ENCODE results near the gene LMF1.

The LMF1 gene

DNA sequence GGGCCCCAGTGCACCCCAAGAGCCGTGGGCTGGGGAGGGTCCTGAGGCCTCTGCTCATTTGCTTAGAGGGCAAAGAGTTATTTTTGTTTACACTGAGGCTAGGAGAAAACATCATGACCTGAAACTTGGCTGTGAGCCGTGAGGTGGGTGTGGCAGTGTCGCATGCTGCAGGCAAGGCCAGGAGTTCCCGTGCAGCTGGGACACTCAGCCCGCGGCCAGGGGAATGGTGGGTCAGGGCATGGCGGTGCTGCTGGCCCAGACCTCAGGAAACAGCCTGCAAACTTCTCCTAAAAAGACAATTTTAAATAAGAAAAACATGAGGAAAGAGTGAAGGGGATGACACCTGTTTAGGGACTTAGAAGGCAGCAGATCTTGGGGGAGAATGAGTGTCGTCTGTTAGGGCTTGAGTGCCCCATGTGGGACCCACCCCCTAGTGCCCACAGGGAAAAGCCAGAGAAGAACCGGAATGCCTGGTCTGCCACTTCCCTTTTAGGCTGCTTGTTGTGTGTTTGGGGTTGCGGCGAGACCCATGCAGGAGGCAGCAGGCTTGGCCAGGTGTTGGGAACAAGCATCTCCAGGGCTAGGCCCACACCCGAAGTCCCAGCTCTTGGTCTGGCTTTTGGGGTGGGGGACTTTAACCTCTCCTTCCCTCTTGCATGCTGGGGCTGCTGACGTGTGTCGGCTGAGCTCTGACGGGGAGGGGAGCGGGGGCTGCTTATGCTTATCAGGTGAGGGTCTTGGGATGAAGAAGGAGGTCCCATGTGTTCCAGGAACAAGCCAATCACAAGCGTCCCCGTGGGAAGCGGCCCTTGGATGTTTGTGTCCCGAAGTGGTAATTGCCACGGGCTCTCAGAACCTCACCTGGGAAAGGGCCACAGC lies 89.3 kb downstream of the LMF1 start:
- DNase-seq (ENCODE audit: low spot score), result no peak

- DNase-seq (ENCODE audit: low spot score), result no peak
These were observed 90.2 kb downstream of the LMF1 start for GRCh38 chr16:880471-881171.

- DNase-seq (ENCODE audit: low spot score), result no peak
These were observed 90.8 kb downstream of the LMF1 start for GRCh38 chr16:879986-880385.

DNA sequence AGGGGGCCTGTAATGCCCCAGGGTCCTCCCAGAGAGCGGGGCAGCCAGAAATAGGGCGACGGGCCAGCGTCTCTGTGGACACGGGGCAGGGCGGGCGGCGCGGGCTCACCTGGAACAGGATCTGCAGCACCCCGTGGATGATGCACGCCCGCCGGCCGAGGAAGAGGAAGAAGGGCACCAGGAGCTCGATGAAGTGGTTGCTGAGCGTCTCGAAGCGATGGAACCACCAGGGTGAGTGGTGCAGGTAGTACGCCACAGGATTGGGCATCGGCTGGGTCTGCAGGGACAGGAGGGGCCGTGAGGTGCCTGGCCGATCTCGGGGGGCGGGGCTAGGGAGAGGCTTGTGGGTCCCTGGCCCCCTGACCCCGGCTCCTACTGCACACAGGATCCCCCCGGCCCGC lies 91.3 kb downstream of the LMF1 start:
- no peak for DNase-seq (ENCODE audit: low spot score)

- DNase-seq (ENCODE audit: low spot score), result no peak
These were observed 91.9 kb downstream of the LMF1 start for GRCh38 chr16:878886-879285.

DNA sequence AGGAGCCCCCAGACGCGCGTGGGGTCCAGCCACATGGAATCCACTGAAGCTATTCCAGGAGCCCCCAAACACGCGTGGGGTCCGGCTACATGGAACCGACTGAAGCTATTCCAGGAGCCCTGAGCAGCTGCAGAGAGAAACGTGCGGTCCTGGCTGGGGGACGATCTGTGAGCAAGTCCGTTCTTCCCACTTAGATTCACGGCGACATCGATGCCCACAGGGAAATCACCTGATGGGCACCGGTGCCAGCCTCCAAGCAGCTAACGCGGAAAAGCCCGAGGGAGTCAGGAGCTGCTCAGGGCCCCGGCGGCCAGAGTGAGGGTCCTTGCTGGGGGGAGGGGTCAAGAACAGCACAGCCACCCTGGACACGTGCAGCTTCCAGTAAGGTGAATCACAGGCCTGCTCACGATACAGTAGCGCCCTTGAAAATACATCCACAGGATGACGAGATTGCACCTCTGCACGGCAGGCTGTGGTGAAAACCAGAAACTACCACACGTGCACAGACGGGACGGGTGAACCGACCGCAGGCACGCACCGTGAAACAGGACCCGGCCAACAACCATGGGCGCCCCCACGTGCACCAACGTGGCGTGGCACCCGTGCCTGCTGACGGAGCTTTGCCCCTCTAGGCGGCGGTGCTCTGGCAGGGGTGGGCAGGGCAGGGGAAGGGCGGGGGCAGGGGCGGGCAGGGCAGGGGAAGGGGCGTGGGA lies 92.6 kb downstream of the LMF1 start:
- DNase-seq (ENCODE audit: low spot score), result no peak

DNA sequence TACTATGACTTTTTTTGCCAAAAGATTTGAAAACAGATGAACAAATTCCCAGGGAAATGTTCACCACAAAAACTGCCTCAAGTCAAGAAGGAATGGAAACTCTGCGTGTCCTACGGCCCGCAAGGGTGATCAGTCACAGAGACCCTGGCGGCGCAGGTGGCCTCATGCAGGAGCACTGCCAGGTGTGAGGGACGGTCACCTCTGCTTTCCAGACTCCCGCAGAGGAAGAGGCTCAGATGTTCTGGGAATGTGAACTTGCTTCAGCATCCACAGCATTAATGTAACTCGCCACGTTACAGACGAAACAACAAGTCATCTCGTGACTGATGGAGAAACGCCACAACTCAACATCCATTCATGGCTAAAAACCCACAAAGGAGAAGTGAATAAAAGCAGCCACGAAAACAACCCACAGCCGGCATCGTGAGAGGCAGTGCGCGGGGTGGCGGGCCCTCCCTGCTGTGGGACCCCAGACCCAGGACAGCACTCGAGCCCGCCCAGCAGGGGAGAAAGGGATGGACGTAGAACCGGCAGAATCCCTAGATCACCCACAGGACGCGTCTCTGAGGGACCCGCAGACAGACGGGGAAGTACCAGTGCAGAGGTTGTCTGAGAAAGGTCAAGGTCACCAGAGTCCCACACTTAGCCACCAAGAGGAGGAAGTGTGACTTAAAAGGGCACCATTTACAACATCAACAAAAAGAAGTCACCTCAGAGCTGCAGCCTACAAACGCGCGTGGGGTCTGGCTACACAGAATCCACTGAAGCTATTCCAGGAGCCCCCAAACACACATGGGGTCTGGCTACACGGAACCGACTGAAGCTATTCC lies 93.3 kb downstream of the LMF1 start:
- DNase-seq (ENCODE audit: low spot score), result no peak

GRCh38 chr16:876523-877241 lies 94.1 kb downstream of the LMF1 start:
- no peak for DNase-seq (ENCODE audit: low spot score)

DNA sequence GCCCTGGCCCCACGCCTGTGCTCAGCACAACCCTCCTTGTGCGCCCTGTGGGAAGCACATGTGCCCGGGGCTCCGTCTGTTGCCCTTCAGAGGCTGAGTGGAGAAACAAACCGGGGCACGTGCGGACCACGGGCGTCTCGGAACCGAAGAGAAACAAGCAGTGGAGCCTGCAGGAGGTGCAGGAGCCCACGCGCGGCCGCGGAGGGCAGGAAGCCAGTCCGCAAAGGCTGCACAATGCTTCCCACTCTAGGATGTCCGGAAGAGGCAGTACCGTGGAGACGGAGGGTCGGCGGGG lies 94.8 kb downstream of the LMF1 start:
- DNase-seq (ENCODE audit: low spot score), result no peak

DNA sequence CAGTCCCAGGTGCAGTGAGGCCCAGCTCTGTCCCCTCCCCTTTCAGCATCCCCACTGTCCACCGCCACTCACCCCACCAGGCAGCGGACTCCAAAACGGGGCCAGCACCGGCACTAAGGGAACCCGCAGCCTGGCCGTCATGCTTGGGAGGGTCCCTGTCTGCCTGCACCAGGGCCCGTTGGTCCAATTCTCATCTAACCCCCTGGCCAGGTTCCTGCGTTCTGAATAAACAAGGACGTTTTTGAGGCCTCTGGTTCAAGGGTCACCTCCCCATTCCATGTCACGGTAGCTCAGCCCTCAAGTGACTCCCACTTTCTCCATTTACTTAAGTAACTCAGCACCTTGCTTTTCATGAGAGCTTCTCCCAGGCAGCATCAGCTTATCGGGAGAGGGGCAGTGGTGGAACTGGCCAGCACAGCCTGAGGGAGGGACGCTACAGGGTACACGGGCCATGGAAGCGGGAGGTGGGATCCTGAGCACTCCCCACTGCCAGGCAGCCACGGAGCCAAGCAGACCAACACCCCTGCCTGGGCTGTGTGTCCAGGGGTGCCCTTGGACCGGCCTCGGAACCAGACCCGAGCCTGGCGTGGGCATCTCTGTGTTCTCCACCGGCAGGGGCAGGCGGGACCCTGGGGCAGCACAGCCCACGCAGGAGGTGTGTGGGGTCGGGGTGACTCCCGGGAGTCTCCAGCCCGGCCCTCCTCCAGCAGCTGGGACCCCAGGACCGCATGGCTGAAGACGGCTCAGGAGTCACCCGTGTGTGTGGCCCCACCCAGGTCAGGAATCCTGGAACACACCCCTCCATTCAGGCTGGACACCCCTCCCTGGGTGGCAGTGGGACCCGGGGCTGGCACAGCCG lies 95.4 kb downstream of the LMF1 start:
- no peak for DNase-seq (ENCODE audit: low spot score)

DNA sequence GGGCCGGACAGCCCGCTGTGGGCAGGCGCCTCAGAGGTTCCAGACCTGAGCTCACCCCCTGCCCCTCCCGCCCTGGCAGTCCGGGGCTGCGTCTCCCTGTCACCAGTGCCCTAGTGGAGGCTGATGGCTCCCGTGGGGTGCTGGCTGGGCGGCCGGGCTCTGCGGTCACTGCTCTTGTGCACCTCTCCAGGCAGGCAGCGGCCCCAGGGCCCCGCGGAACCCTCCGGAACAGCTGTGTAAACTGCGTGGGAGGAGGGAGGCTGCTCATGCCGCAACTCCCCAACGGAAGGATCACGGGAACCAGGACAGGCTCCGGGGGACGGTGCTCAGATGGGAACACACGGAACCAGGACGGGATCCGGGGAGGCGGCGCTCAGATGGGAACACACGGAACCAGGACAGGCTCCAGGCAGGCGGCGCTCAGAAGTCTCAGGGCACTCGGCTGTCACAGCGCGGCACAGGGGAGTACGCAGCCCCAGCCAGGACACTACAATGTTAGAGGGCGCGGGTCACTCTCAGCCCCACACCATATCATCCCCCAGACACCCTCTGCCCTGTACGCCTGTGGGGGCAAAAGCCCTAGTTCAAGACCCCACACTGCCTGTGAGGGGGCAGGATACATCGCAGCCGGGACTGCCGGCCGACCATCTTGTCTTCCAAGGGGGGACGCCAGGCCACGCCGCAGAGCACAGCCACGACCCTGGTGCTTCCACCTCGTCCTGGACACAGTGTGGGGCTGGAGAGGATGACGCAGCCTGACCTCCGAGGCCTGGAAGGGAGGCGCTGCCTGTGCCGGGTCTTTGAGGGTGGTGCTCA lies 96.2 kb downstream of the LMF1 start:
- DNase-seq (ENCODE audit: low spot score), result no peak

- DNase-seq (ENCODE audit: low spot score), result no peak
These were observed 96.9 kb downstream of the LMF1 start for GRCh38 chr16:873889-874288.

DNA sequence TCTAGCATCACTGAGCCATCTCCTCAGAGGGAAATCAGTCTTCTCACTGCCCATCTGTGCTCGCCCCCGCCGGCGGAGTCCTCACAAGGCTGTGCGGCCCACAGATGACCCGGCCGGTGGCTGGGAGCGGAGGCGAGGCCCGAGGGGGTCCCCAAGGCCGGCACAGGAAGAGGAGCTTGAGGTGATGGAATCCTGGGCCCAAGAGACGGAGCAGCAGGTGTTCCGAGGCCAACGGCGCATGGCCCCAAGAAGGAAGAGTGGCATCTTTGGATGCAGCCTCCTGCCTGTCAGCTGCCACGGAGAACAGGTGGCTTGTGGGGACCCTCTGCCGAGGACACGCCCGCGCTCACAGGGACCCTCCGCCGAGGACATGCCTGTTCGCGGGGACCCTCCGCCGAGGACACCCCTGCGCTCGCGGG lies 97.5 kb downstream of the LMF1 start:
- DNase-seq (ENCODE audit: low spot score), result no peak

GRCh38 chr16:872436-873242 lies 98.1 kb downstream of the LMF1 start:
- no peak for DNase-seq (ENCODE audit: low spot score)

- no peak for DNase-seq (ENCODE audit: low spot score)
These were observed 99.0 kb downstream of the LMF1 start for GRCh38 chr16:871562-872345.

- no peak for DNase-seq (ENCODE audit: low spot score)
These were observed 99.8 kb downstream of the LMF1 start for GRCh38 chr16:870856-871561.

Measured in hematopoietic multipotent progenitor cell treated with erythropoietin and hydrocortisone succinate and interleukin-3 and kit ligand, for 17 days (in vitro differentiated cells).